HG03571 (cell line): ENCODE results near the gene PRDM16.

Source experiments
- ATAC-seq: cut with Tn5 transposase; IDR thresholded peaks from one replicate; pipeline ENCODE4 v1.9.1; 2021; ENCODE audit not compliant: unreplicated experiment

Gene PRDM16

GRCh38 chr1:3329640-3330281 is 260.8 kb downstream of the PRDM16 start:
- no peak for ATAC-seq

- no peak for ATAC-seq
Measured at GRCh38 chr1:3330771-3331245, 261.8 kb downstream of the PRDM16 start.

GRCh38 chr1:3331564-3331963 is 262.6 kb downstream of the PRDM16 start:
- ATAC-seq: no peak

- ATAC-seq: no peak
Measured at GRCh38 chr1:3332043-3332442, 263.0 kb downstream of the PRDM16 start.

- ATAC-seq: no peak
Measured at GRCh38 chr1:3332662-3333061, 263.7 kb downstream of the PRDM16 start.

- no peak for ATAC-seq
Measured at GRCh38 chr1:3333903-3334302, 264.9 kb downstream of the PRDM16 start.

- no peak for ATAC-seq
Measured at GRCh38 chr1:3334366-3334765, 265.4 kb downstream of the PRDM16 start.

- ATAC-seq: no peak
Measured at GRCh38 chr1:3335754-3336640, 267.0 kb downstream of the PRDM16 start.

- no peak for ATAC-seq
Measured at GRCh38 chr1:3336641-3337630, 267.9 kb downstream of the PRDM16 start.

GRCh38 chr1:3337798-3338724 is 269.1 kb downstream of the PRDM16 start:
- no peak for ATAC-seq

- no peak for ATAC-seq
Measured at GRCh38 chr1:3338725-3339070, 269.7 kb downstream of the PRDM16 start.

GRCh38 chr1:3339856-3340255 is 270.9 kb downstream of the PRDM16 start:
- no peak for ATAC-seq

- ATAC-seq: no peak
Measured at GRCh38 chr1:3340548-3341235, 271.7 kb downstream of the PRDM16 start.

GRCh38 chr1:3341236-3341994 is 272.4 kb downstream of the PRDM16 start:
- no peak for ATAC-seq

GRCh38 chr1:3342960-3343359 is 274.0 kb downstream of the PRDM16 start:
- ATAC-seq: no peak

- ATAC-seq: no peak
Measured at GRCh38 chr1:3344395-3344794, 275.4 kb downstream of the PRDM16 start.

GRCh38 chr1:3345792-3346191 is 276.8 kb downstream of the PRDM16 start:
- no peak for ATAC-seq

- no peak for ATAC-seq
Measured at GRCh38 chr1:3346478-3346877, 277.5 kb downstream of the PRDM16 start.
